Measurements from ENCODE around the gene FBXO46. TPM values are rescaled to one million over a fixed set of nuclear protein-coding genes. Genes with fewer than 3 reads are reported as not detected.

FBXO46 gene
- total RNA-seq, 2 donors from 2014 or later = 9.9 to 15.0 TPM

GRCh38 chr19:45768655-45768983, 37.9 kb upstream of the FBXO46 start:
- no peak for TF ChIP-seq CTCF (IDR thresholded peaks at IDR 0.05)
- Histone ChIP-seq H3K36me3 (peaks cover 21% of the 10 kb centered on the region), H3K4me1 (ENCODE audit: control insufficient read depth in 1 of 2, low read depth in 2 of 2) (peaks cover 30 to 44% of the 10 kb centered on the region in 2 donors), H3K9me3 (no peaks in the 10 kb centered on the region), H3K4me3 (peak overlapping the region; percentile 98), H3K27me3 (replicated peaks; ENCODE audit: insufficient read depth) (no peaks in the 10 kb centered on the region), H3K27ac (peak overlapping the region; percentile 94 to 98)
- no peak for ATAC-seq (ENCODE audit: insufficient number of reproducible peaks, low FRiP score, low read depth)
- DNase-seq (ENCODE audit: low spot score) = no peak

GRCh38 chr19:45767881-45768654, 37.4 kb upstream of the FBXO46 start:
- no peak for DNase-seq (ENCODE audit: low spot score)
- H3K27me3 ChIP-seq (replicated peaks; ENCODE audit: insufficient read depth) = no peaks in the 10 kb centered on the region
- TF ChIP-seq CTCF (IDR thresholded peaks at IDR 0.05) = no peak
- peaks cover 17% of the 10 kb centered on the region for H3K36me3 ChIP-seq
- H3K4me1 ChIP-seq (ENCODE audit: control insufficient read depth in 1 of 2, low read depth in 2 of 2) = peaks cover 31 to 49% of the 10 kb centered on the region in 2 donors
- H3K9me3 ChIP-seq = no peaks in the 10 kb centered on the region
- peak overlapping the region; percentile 94 to 98 for H3K27ac ChIP-seq
- peak overlapping the region; percentile 98 for H3K4me3 ChIP-seq
- ATAC-seq (ENCODE audit: insufficient number of reproducible peaks, low FRiP score, low read depth) = no peak

GRCh38 chr19:45767410-45767880, 36.7 kb upstream of the FBXO46 start:
- Histone ChIP-seq H3K27me3 (replicated peaks; ENCODE audit: insufficient read depth) (no peaks in the 10 kb centered on the region), H3K36me3 (peaks cover 11% of the 10 kb centered on the region), H3K4me3 (peak overlapping the region; percentile 98), H3K27ac (peak overlapping the region; percentile 94 to 98), H3K9me3 (no peaks in the 10 kb centered on the region), H3K4me1 (ENCODE audit: control insufficient read depth in 1 of 2, low read depth in 2 of 2) (peaks cover 31 to 50% of the 10 kb centered on the region in 2 donors)
- no peak for TF ChIP-seq CTCF (IDR thresholded peaks at IDR 0.05)
- ATAC-seq (ENCODE audit: insufficient number of reproducible peaks, low FRiP score, low read depth) = no peak
- DNase-seq (ENCODE audit: low spot score) = no peak

- Histone ChIP-seq H3K9me3 (no peaks in the 10 kb centered on the region), H3K36me3 (peaks cover 9% of the 10 kb centered on the region), H3K27me3 (replicated peaks; ENCODE audit: insufficient read depth) (no peaks in the 10 kb centered on the region), H3K4me1 (ENCODE audit: control insufficient read depth in 1 of 2, low read depth in 2 of 2) (peaks cover 31 to 50% of the 10 kb centered on the region in 2 donors), H3K27ac (peak overlapping the region; percentile 94 to 98), H3K4me3 (peak overlapping the region; percentile 98)
- TF ChIP-seq CTCF (IDR thresholded peaks at IDR 0.05) = no peak
- DNase-seq (ENCODE audit: low spot score) (no peak), ATAC-seq (ENCODE audit: insufficient number of reproducible peaks, low FRiP score, low read depth) (no peak)
Observed at GRCh38 chr19:45766869-45767346, 36.2 kb upstream of the FBXO46 start.

- H3K27me3 ChIP-seq (replicated peaks; ENCODE audit: insufficient read depth) = no peaks in the 10 kb centered on the region
- H3K9me3 ChIP-seq = no peaks in the 10 kb centered on the region
- peak overlapping the region; percentile 94 to 98 for H3K27ac ChIP-seq
- TF ChIP-seq CTCF (IDR thresholded peaks at IDR 0.05) = no peak
- peaks cover 31 to 49% of the 10 kb centered on the region in 2 donors for H3K4me1 ChIP-seq (ENCODE audit: control insufficient read depth in 1 of 2, low read depth in 2 of 2)
- DNase-seq (ENCODE audit: low spot score) (no peak), ATAC-seq (ENCODE audit: insufficient number of reproducible peaks, low FRiP score, low read depth) (no peak)
- peak overlapping the region; percentile 98 for H3K4me3 ChIP-seq
- peaks cover 3% of the 10 kb centered on the region for H3K36me3 ChIP-seq
Observed at GRCh38 chr19:45766296-45766868, 35.7 kb upstream of the FBXO46 start.
